22Rv1 (cell line): ENCODE data around the gene GPR61.

Experiments
- ZFX ChIP-seq: fragments of 450-650 bp; IDR thresholded peaks from 2 replicates; pipeline ENCODE4 v1.6.1; 2017; ENCODE audit warnings: antibody characterized with exemption, borderline replicate concordance
- TF ChIP-seq, protein P1 (sequence below): fragments of 450-650 bp; IDR thresholded peaks from 2 replicates; pipeline ENCODE4 v1.5.1; 2017; ENCODE audit warnings: mild to moderate bottlenecking

DNA sequence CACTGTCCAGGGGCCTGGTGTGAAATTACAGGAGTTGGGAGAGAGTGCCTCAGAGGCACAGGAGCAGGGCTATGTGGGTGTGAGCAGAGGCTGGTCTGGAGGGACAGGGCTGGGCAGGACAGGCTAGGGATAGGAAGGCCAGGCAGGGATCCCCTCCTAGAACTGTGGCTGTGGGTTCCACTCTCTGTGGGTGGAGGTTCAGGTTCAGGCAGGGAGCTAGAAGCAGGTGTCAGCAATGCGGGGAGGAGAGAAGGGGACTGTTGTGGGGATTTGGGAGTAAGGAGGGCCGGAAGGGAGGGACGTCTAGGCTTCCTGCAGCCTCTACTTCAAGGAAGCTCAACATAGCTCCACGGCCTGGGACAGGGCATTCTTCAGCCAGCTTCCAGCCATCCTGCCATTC, 8.3 kb upstream of the GPR61 start:
- TF ChIP-seq, protein P1, sequence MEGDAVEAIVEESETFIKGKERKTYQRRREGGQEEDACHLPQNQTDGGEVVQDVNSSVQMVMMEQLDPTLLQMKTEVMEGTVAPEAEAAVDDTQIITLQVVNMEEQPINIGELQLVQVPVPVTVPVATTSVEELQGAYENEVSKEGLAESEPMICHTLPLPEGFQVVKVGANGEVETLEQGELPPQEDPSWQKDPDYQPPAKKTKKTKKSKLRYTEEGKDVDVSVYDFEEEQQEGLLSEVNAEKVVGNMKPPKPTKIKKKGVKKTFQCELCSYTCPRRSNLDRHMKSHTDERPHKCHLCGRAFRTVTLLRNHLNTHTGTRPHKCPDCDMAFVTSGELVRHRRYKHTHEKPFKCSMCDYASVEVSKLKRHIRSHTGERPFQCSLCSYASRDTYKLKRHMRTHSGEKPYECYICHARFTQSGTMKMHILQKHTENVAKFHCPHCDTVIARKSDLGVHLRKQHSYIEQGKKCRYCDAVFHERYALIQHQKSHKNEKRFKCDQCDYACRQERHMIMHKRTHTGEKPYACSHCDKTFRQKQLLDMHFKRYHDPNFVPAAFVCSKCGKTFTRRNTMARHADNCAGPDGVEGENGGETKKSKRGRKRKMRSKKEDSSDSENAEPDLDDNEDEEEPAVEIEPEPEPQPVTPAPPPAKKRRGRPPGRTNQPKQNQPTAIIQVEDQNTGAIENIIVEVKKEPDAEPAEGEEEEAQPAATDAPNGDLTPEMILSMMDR = no peak
- no peak for TF ChIP-seq ZFX
